Natural killer cell treated with Interleukin-12 subunit alpha and Interleukin-12 subunit beta and Interleukin-15 and Interleukin-18, amount 100 ng/mL, for 72 hours (primary cell): ENCODE measurements around the gene PRKAR2A. TPM values are rescaled to one million over a fixed set of nuclear protein-coding genes. Genes with fewer than 3 reads are reported as not detected.

ENCODE experiments used
- ATAC-seq, 2 donors: fragments of 150-1000 bp; cut with Tn5 transposase in 1 of 2; sonication (Bioruptor Pico), chemical (Tn5 transposase) in 1 of 2; 2 replicates each; pipeline ENCODE4 v1.10.0; 2021
- DNase-seq: peaks from one replicate; pipeline ENCODE4 v3.0.0; 2022; ENCODE audit warnings: low spot score
- H3K27ac Mint-ChIP-seq, 2 donors: 1 replicate in 1 of 2; 2 replicates in 1 of 2; pipeline ENCODE4 v1.8.0; 2022; ENCODE audit warnings: mixed read lengths in 2 of 2, mild to moderate bottlenecking in 1 of 2, moderate library complexity in 1 of 2
- H3K27me3 Mint-ChIP-seq, 2 donors: 1 replicate in 1 of 2; 2 replicates in 1 of 2; pipeline ENCODE4 v1.8.0; 2022; ENCODE audit warnings: mixed read lengths in 2 of 2
- H3K36me3 Mint-ChIP-seq: one replicate; pipeline ENCODE4 v1.8.0; 2022; ENCODE audit warnings: mixed read lengths
- H3K4me1 Mint-ChIP-seq, 2 donors: 1 replicate in 1 of 2; 2 replicates in 1 of 2; pipeline ENCODE4 v1.8.0; 2022; ENCODE audit warnings: low read depth in 2 of 2, mixed read lengths in 2 of 2, mild to moderate bottlenecking in 1 of 2
- H3K4me3 Mint-ChIP-seq: one replicate; pipeline ENCODE4 v1.8.0; 2022; ENCODE audit warnings: mixed read lengths
- H3K9me3 Mint-ChIP-seq: 2 replicates; pipeline ENCODE4 v1.8.0; 2022; ENCODE audit warnings: mixed read lengths
- total RNA-seq, 2 donors: library from RNA; stranded (reverse); gene quantifications; one replicate each; pipeline ENCODE4 v1.2.3, GENCODE V29; 2022

Gene PRKAR2A
- total RNA-seq, 2 donors from 2014 or later = 46.0 to 46.4 TPM

DNA sequence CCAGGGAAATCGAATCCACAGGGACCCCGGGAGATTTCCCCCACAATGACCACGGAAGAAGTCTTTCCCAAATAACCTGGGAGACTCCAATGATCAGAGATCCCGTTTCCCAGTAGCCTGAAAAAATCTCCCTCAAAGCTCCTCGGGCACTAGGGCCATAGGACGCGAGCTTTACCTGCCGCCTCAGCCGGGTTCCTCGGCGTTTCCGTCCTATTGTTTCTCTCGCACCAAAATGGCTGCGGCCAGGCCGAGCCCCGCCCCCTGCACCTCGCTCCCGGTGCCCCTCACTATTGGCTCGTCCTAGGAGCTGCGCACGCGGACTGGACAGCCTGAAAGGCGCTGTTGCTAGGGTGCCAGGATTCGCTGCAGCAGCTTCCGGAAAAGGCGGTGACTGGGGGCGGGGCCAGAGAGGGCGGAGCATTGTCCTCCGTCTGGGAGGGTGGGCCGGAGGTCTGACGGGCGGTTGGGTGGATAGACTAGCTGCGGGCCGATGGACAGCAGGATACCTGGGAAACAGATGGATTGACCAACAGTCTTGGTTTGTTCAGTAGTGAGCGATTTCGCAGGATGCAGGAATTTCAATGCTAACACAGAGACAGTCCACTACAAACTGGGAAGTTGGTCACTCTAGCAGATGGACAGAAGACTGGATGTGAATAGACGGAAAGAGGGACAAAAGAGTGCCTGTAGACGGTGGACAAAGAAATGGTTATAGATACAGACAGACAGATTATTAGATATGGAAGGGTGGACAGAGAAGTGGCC is 130.5 kb downstream of the PRKAR2A start, which contains the start of gene IP6K2:
TSS of gene IP6K2 (minus strand) at position 240 of the 765 bp plus-strand sequence. CDS start 21,930 bp downstream, outside the sequence.
- peak within 1 kb of the TSS; percentile 81 to 96 for H3K27ac Mint-ChIP-seq
- peak; percentile 100 for ATAC-seq
- no peaks in the 10 kb centered on the region for H3K9me3 Mint-ChIP-seq
- H3K4me1 Mint-ChIP-seq = peaks cover 31 to 32% of the 10 kb centered on the region in 2 donors
- DNase-seq = peak; percentile 99
- H3K36me3 Mint-ChIP-seq = no peaks in the 10 kb centered on the region
- peaks cover 0 to 4% of the 10 kb centered on the region in 2 donors for H3K27me3 Mint-ChIP-seq
- peak within 1 kb of the TSS; percentile 93 for H3K4me3 Mint-ChIP-seq

GRCh38 chr3:48716508-48716981 is 131.1 kb downstream of the PRKAR2A start:
- H3K27ac Mint-ChIP-seq = peak overlapping the region; percentile 81 to 96
- H3K36me3 Mint-ChIP-seq = no peaks in the 10 kb centered on the region
- DNase-seq (no peak), ATAC-seq (no peak)
- no peaks in the 10 kb centered on the region for H3K9me3 Mint-ChIP-seq
- H3K27me3 Mint-ChIP-seq = peaks cover 0 to 4% of the 10 kb centered on the region in 2 donors
- peak overlapping the region; percentile 93 for H3K4me3 Mint-ChIP-seq
- H3K4me1 Mint-ChIP-seq = peaks cover 35 to 36% of the 10 kb centered on the region in 2 donors

DNA sequence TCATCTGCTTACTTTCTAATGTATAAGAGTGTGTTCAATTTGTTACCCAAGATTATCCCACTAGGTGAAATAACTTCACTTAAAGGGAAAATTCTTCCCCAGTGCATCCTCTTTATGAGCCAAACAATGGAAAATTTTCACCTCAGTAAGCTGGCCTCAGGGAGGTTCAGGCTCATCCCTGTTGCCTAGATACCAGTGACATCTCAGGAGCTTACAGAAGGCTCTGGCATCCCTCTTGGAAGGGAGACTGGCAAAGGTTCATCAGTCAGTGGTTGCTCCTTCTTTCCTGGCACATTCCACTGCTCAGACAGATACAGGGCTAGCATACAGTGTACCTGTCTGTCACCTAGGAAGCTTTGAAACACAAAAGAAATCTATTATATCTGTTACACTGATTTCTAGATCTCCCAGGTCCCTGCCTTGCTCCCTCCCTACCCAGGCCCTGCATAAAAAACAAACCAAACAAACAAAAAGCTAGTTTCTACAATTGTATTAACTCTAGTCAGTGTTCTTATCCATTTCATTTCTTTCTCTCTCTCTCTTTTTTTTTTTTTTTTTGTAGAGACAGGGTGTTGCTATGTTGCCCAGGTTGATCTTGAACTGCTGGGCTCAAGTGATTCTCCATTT is 132.4 kb downstream of the PRKAR2A start:
- Mint-ChIP-seq H3K36me3 (no peaks in the 10 kb centered on the region), H3K9me3 (no peaks in the 10 kb centered on the region), H3K27me3 (peaks cover 0 to 1% of the 10 kb centered on the region in 2 donors), H3K4me1 (peaks cover 37 to 41% of the 10 kb centered on the region in 2 donors), H3K4me3 (peak overlapping the region; percentile 93), H3K27ac (peak overlapping the region; percentile 81 to 96)
- DNase-seq (no peak), ATAC-seq (no peak)

DNA sequence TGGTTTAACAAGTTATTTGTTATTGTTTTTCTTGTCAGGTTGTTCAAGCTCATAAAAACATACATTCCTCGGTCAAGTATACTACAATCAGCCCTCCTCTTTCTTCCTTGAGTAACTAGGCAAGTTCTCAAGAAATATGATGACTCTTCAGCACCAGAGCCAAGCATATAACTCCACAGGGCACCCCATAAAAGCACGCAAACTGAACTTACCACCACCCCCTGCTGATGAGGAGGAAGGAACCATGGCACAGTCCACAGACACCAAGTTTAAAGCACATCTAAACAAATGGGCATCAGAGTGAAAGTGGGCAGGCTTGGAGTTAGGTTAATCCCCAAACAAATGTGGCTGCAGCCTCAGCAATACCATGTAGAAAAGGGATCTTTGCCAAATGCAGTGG is 135.9 kb downstream of the PRKAR2A start:
- Mint-ChIP-seq H3K4me3 (peak overlapping the region; percentile 20), H3K36me3 (no peaks in the 10 kb centered on the region)

DNA sequence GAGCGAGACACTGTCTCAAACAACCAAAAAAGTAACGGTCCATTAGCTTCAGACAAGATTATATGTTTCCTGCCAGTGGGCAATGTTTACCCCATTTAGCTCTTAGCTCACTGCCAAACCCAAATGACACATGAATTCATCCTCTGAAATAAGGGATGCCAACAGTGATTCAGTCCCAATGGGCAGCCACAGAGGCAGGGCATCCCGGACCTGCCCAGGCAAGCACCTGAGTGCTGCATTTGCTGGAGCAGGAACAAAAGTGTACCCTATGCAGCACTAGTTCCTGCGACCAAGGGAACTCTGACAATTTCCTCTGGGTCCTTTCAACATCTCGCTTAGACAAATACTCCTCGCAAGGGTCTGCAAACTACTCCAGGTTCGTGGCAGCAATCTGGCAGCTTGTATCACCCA is 138.6 kb downstream of the PRKAR2A start:
- no peaks in the 10 kb centered on the region for H3K36me3 Mint-ChIP-seq
- no peak overlapping the region for H3K4me3 Mint-ChIP-seq
- H3K4me1 Mint-ChIP-seq = peaks cover 15 to 37% of the 10 kb centered on the region in 2 donors
- DNase-seq (no peak), ATAC-seq (no peak)
- no peaks in the 10 kb centered on the region for H3K9me3 Mint-ChIP-seq
- no peaks in the 10 kb centered on the region for H3K27me3 Mint-ChIP-seq
- H3K27ac Mint-ChIP-seq = peak overlapping the region; percentile 31 to 75

More for the DNA sequence above, 135.9 kb downstream of the PRKAR2A start:
- no peaks in the 10 kb centered on the region for H3K27me3 Mint-ChIP-seq
- peaks cover 24 to 46% of the 10 kb centered on the region in 2 donors for H3K4me1 Mint-ChIP-seq
- peak overlapping the region in 1 of 2 donors; percentile 38 for H3K27ac Mint-ChIP-seq
- DNase-seq (no peak), ATAC-seq (no peak)
- H3K9me3 Mint-ChIP-seq = no peaks in the 10 kb centered on the region

DNA sequence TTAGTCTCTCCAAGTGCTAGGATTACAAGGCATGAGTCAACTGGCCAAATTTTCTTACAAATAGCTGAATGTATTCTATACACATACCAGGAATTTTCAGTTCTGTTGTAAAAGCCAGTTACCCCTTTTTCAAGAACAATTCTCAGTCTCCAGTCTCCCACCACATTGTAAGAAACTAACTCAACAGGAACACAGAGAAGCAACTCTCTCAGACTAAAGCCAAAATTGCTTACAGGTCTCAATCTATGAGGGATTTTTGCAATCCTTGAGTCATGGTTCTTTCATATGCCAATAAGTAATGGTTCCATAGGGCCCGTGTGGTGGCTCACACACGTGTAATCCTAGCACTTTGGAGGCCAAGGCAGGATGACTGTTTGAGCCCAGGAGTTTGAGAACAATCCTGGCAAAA is 139.2 kb downstream of the PRKAR2A start:
- Mint-ChIP-seq H3K27me3 (no peaks in the 10 kb centered on the region), H3K27ac (peak overlapping the region; percentile 31 to 75), H3K9me3 (no peaks in the 10 kb centered on the region), H3K4me3 (no peak overlapping the region), H3K36me3 (no peaks in the 10 kb centered on the region), H3K4me1 (peaks cover 15 to 36% of the 10 kb centered on the region in 2 donors)
- DNase-seq = no peak
- ATAC-seq = no peak

- DNase-seq (no peak), ATAC-seq (peak in 1 of 2 donors; percentile 46)
- H3K4me1 Mint-ChIP-seq = peaks cover 18 to 38% of the 10 kb centered on the region in 2 donors
- H3K9me3 Mint-ChIP-seq = no peaks in the 10 kb centered on the region
- no peaks in the 10 kb centered on the region for H3K36me3 Mint-ChIP-seq
- peak overlapping the region in 1 of 2 donors; percentile 71 for H3K27ac Mint-ChIP-seq
- no peak overlapping the region for H3K4me3 Mint-ChIP-seq
- no peaks in the 10 kb centered on the region for H3K27me3 Mint-ChIP-seq
Measured at GRCh38 chr3:48707157-48707556, 140.5 kb downstream of the PRKAR2A start.

DNA sequence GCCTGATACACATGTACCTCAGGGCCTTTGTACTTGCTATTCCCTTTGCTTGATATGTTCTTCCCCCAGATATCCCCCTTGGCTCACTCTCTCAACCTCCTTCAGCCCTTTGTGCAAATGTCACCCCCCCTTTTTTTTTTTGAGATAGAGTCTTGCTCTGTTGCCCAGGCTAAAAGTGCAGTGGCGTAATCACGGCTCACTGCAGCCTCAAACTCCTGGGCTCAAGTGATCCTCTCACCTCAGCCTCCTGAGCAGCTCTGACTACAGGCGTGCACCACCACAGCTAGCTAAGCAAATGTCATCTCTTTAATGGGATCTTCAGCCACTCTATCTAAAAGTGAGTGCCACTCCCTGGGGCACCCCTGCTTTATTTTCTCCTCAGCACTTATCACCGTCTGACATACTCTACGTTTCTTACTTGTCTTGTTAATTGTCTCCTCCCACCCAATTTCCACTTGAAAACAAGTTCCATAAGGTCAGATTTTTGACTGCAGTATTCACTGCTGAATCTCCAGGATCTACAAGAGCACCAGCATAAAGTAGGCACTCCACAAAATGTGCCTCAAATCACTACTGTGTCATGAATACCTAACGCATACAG is 145.3 kb downstream of the PRKAR2A start:
- Mint-ChIP-seq H3K27ac (no peak overlapping the region), H3K36me3 (no peaks in the 10 kb centered on the region), H3K9me3 (no peaks in the 10 kb centered on the region), H3K4me3 (no peak overlapping the region), H3K27me3 (no peaks in the 10 kb centered on the region), H3K4me1 (peaks cover 18 to 22% of the 10 kb centered on the region in 2 donors)
- DNase-seq (no peak), ATAC-seq (no peak)

DNA sequence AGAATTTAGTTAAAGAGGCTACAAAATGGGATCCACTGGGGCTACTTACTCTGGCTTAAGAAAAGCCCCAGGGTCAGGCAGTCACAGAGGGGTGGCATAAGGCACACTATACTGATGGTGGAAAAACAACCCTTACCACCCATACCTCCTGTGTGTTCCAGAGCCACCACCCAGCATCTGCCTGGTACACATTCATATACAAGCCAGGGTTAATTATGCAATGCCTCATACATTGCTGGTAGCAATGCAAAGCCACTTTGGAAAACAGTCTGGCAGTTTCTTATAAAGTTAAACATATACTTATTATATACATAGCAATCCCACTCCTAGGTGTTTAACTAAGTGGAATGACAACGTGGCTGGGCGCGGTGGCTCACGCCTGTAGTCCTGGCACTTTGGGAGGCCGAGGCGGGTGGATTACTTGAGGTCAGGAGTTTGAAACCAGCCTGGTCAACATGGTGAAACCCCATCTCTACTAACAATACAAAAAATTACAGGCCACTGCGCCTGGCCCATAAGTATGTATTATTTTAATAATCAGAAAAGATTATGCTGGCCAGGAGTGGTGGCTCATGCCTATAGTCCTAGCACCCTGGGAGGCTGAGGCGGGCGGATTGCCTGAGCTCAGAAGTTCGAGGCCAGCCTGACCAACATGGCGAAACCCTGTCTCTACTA is 146.8 kb downstream of the PRKAR2A start:
- peaks cover 12 to 14% of the 10 kb centered on the region in 2 donors for H3K4me1 Mint-ChIP-seq
- peak overlapping the region in 1 of 2 donors; percentile 25 for H3K27ac Mint-ChIP-seq
- ATAC-seq = no peak
- H3K9me3 Mint-ChIP-seq = no peaks in the 10 kb centered on the region
- H3K27me3 Mint-ChIP-seq = no peaks in the 10 kb centered on the region
- no peaks in the 10 kb centered on the region for H3K36me3 Mint-ChIP-seq
- DNase-seq = no peak
- no peak overlapping the region for H3K4me3 Mint-ChIP-seq

- H3K4me1 Mint-ChIP-seq = peaks cover 12 to 20% of the 10 kb centered on the region in 2 donors
- no peak for DNase-seq
- no peak overlapping the region for H3K4me3 Mint-ChIP-seq
- ATAC-seq = no peak
- H3K27ac Mint-ChIP-seq = no peak overlapping the region
- H3K27me3 Mint-ChIP-seq = no peaks in the 10 kb centered on the region
- H3K36me3 Mint-ChIP-seq = no peaks in the 10 kb centered on the region
- H3K9me3 Mint-ChIP-seq = no peaks in the 10 kb centered on the region
Measured at GRCh38 chr3:48698891-48699290, 148.8 kb downstream of the PRKAR2A start.

GRCh38 chr3:48697952-48698351 is 149.7 kb downstream of the PRKAR2A start:
- H3K36me3 Mint-ChIP-seq = no peaks in the 10 kb centered on the region
- no peaks in the 10 kb centered on the region for H3K9me3 Mint-ChIP-seq
- ATAC-seq = no peak
- H3K27me3 Mint-ChIP-seq = no peaks in the 10 kb centered on the region
- no peak overlapping the region for H3K27ac Mint-ChIP-seq
- H3K4me1 Mint-ChIP-seq = peaks cover 12 to 21% of the 10 kb centered on the region in 2 donors
- no peak overlapping the region for H3K4me3 Mint-ChIP-seq
- DNase-seq = no peak

GRCh38 chr3:48696601-48697000 is 151.1 kb downstream of the PRKAR2A start:
- ATAC-seq (no peak), DNase-seq (no peak)
- Mint-ChIP-seq H3K27ac (no peak overlapping the region), H3K9me3 (no peaks in the 10 kb centered on the region), H3K36me3 (no peaks in the 10 kb centered on the region), H3K4me3 (no peak overlapping the region), H3K27me3 (no peaks in the 10 kb centered on the region), H3K4me1 (peaks cover 5 to 17% of the 10 kb centered on the region in 2 donors)
